Measurements from ENCODE around the gene INHBC.

INHBC gene

DNA sequence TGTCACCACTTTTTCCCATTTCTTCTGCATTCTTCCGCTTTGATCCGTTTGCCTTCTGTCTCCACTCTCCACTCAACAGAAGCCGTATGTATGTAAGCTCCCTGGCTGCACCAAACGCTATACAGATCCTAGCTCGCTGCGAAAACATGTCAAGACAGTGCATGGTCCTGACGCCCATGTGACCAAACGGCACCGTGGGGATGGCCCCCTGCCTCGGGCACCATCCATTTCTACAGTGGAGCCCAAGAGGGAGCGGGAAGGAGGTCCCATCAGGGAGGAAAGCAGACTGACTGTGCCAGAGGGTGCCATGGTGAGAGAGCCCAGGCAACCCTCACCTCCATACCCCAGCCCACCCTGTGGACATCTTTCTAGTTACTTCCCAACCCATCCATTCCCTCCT lies 33.3 kb downstream of the INHBC start:
- H3K27me3 ChIP-seq (ENCODE audit: insufficient read depth, poor library complexity, severe bottlenecking): no peaks in the 10 kb centered on the region

DNA sequence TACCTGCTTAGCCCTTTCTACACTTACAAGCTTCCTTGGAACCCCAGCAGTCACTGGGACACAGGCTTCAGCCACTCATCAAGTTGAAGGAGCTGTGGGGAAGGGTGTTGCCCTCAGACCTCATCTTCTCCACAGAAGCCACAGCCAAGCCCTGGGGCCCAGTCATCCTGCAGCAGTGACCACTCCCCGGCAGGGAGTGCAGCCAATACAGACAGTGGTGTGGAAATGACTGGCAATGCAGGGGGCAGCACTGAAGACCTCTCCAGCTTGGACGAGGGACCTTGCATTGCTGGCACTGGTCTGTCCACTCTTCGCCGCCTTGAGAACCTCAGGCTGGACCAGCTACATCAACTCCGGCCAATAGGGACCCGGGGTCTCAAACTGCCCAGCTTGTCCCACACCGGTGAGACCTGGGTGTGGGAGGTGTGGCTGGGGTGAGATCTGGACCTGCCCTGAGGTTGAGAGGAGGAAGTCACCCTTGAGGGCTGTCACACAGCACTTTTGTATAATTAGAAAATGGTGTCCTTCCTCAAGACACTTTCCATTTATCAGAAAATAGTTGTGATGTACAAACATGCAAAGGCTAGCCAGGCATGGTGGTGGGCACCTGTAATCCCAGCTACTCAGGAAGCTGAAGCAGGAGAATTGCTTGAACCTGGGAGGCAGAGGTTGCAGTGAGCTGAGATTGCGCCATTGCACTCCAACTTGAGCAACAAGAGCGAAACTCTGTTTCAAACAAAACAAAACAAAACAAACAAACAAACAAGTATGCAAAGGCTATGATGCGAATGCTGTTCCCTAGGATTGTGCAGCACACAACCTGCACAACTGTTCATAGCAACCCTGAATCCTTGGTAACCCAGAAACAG lies 34.9 kb downstream of the INHBC start:
- no peak overlapping the region for H3K27ac ChIP-seq (replicated peaks)
- H3K4me3 ChIP-seq (replicated peaks; ENCODE audit: insufficient read depth, low read length): no peak overlapping the region
- DNase-seq (ENCODE audit: low read depth in 1 of 2, low spot score in 1 of 2): no peak
- TF ChIP-seq POLR2AphosphoS5 (IDR thresholded peaks at IDR 0.05; ENCODE audit: low read depth) (no peak), SPI1 (IDR thresholded peaks at IDR 0.05; ENCODE audit: borderline replicate concordance, low read depth) (no peak), GABPA (IDR thresholded peaks at IDR 0.05; ENCODE audit: low read depth) (no peak)
- TF ChIP-seq, protein P1, sequence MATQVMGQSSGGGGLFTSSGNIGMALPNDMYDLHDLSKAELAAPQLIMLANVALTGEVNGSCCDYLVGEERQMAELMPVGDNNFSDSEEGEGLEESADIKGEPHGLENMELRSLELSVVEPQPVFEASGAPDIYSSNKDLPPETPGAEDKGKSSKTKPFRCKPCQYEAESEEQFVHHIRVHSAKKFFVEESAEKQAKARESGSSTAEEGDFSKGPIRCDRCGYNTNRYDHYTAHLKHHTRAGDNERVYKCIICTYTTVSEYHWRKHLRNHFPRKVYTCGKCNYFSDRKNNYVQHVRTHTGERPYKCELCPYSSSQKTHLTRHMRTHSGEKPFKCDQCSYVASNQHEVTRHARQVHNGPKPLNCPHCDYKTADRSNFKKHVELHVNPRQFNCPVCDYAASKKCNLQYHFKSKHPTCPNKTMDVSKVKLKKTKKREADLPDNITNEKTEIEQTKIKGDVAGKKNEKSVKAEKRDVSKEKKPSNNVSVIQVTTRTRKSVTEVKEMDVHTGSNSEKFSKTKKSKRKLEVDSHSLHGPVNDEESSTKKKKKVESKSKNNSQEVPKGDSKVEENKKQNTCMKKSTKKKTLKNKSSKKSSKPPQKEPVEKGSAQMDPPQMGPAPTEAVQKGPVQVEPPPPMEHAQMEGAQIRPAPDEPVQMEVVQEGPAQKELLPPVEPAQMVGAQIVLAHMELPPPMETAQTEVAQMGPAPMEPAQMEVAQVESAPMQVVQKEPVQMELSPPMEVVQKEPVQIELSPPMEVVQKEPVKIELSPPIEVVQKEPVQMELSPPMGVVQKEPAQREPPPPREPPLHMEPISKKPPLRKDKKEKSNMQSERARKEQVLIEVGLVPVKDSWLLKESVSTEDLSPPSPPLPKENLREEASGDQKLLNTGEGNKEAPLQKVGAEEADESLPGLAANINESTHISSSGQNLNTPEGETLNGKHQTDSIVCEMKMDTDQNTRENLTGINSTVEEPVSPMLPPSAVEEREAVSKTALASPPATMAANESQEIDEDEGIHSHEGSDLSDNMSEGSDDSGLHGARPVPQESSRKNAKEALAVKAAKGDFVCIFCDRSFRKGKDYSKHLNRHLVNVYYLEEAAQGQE (IDR thresholded peaks at IDR 0.05; ENCODE audit: insufficient replicate concordance, low read depth): no peak
- TF ChIP-seq, protein P2, sequence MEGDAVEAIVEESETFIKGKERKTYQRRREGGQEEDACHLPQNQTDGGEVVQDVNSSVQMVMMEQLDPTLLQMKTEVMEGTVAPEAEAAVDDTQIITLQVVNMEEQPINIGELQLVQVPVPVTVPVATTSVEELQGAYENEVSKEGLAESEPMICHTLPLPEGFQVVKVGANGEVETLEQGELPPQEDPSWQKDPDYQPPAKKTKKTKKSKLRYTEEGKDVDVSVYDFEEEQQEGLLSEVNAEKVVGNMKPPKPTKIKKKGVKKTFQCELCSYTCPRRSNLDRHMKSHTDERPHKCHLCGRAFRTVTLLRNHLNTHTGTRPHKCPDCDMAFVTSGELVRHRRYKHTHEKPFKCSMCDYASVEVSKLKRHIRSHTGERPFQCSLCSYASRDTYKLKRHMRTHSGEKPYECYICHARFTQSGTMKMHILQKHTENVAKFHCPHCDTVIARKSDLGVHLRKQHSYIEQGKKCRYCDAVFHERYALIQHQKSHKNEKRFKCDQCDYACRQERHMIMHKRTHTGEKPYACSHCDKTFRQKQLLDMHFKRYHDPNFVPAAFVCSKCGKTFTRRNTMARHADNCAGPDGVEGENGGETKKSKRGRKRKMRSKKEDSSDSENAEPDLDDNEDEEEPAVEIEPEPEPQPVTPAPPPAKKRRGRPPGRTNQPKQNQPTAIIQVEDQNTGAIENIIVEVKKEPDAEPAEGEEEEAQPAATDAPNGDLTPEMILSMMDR (IDR thresholded peaks at IDR 0.05; ENCODE audit: insufficient read depth, low read length): no peak
- H3K27me3 ChIP-seq (ENCODE audit: insufficient read depth, poor library complexity, severe bottlenecking): no peaks in the 10 kb centered on the region

More for the DNA sequence above, 33.3 kb downstream of the INHBC start:
- no peak for DNase-seq (ENCODE audit: low read depth in 1 of 2, low spot score in 1 of 2)
- TF ChIP-seq, protein P2 (IDR thresholded peaks at IDR 0.05; ENCODE audit: insufficient read depth, low read length): no peak
- Histone ChIP-seq H3K4me3 (replicated peaks; ENCODE audit: insufficient read depth, low read length) (no peak overlapping the region), H3K27ac (replicated peaks) (no peak overlapping the region)

DNA sequence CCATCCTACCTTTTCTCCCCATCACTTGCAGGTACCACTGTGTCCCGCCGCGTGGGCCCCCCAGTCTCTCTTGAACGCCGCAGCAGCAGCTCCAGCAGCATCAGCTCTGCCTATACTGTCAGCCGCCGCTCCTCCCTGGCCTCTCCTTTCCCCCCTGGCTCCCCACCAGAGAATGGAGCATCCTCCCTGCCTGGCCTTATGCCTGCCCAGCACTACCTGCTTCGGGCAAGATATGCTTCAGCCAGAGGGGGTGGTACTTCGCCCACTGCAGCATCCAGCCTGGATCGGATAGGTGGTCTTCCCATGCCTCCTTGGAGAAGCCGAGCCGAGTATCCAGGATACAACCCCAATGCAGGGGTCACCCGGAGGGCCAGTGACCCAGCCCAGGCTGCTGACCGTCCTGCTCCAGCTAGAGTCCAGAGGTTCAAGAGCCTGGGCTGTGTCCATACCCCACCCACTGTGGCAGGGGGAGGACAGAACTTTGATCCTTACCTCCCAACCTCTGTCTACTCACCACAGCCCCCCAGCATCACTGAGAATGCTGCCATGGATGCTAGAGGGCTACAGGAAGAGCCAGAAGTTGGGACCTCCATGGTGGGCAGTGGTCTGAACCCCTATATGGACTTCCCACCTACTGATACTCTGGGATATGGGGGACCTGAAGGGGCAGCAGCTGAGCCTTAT lies 35.8 kb downstream of the INHBC start:
- no peak overlapping the region for H3K27ac ChIP-seq (replicated peaks)
- no peak for DNase-seq (ENCODE audit: low read depth in 1 of 2, low spot score in 1 of 2)
- no peaks in the 10 kb centered on the region for H3K27me3 ChIP-seq (ENCODE audit: insufficient read depth, poor library complexity, severe bottlenecking)
- H3K4me3 ChIP-seq (replicated peaks; ENCODE audit: insufficient read depth, low read length): no peak overlapping the region
- TF ChIP-seq POLR2AphosphoS5 (IDR thresholded peaks at IDR 0.05; ENCODE audit: low read depth) (no peak), SPI1 (IDR thresholded peaks at IDR 0.05; ENCODE audit: borderline replicate concordance, low read depth) (no peak), GABPA (IDR thresholded peaks at IDR 0.05; ENCODE audit: low read depth) (no peak)
- TF ChIP-seq, protein P1 (IDR thresholded peaks at IDR 0.05; ENCODE audit: insufficient replicate concordance, low read depth): no peak
- TF ChIP-seq, protein P2 (IDR thresholded peaks at IDR 0.05; ENCODE audit: insufficient read depth, low read length): no peak

All from HL-60 (cell line).